ENCODE data around the gene NR6A1. TPM values are rescaled to one million over a fixed set of nuclear protein-coding genes. Genes with fewer than 3 reads are reported as not detected.

NR6A1 gene
- total RNA-seq, 1 experiment from 2014 or later: 99.3 TPM

DNA sequence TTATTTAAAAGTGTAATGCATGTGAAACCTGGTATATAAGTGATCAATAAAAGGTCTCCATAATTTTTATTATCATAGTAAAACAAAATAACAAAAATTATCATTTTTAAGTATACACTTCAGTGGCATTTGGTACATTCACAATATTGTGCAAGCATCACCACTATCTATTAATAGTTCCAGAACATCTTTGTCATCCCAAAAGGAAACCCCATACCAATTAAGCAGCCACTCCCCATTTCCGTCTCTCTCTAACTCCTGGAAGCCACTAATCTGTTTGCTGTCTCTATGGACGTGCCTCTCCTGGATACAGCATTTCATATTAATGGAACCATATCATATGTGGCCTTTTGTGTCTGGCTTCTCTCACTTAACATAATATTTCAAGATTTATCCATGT lies 13.4 kb upstream of the NR6A1 start:
- Mint-ChIP-seq H3K9me3 (no peaks in the 10 kb centered on the region), H3K27me3 (ENCODE audit: low read depth) (no peaks in the 10 kb centered on the region), H3K4me1 (peaks cover 5 to 16% of the 10 kb centered on the region in 2 experiments), H3K4me3 (no peak overlapping the region), H3K36me3 (ENCODE audit: insufficient read depth in 1 of 3, low read depth in 3 of 3) (no peaks in the 10 kb centered on the region), H3K27ac (no peak overlapping the region)
- Histone ChIP-seq H2BK5ac (ENCODE audit: insufficient read length, low read length) (no peak overlapping the region), H3K9ac (ENCODE audit: extremely low read depth, insufficient read length, low read length) (no peak overlapping the region), H2BK12ac (ENCODE audit: insufficient read length, low read depth, low read length) (no peak overlapping the region), H3K23me2 (ENCODE audit: insufficient read length, low read depth, low read length, poor library complexity, severe bottlenecking) (no peaks in the 10 kb centered on the region), H3K79me1 (ENCODE audit: insufficient read depth, low read depth, low read length, poor library complexity, severe bottlenecking) (no peaks in the 10 kb centered on the region), H3K4me2 (ENCODE audit: insufficient read depth, insufficient read length, low read length) (no peak overlapping the region), H3K14ac (ENCODE audit: insufficient read depth, low read length) (no peak overlapping the region), H3K27me3 (ENCODE audit: insufficient read depth, low read length) (no peaks in the 10 kb centered on the region), H3K4me1 (ENCODE audit: insufficient read depth, low read length) (peaks cover 5% of the 10 kb centered on the region; the same call in 1 of the 2 replicates), H2BK120ac (ENCODE audit: low read depth, low read length, poor library complexity, severe bottlenecking) (no peak overlapping the region), H3K9me3 (ENCODE audit: control insufficient read depth, low read depth, low read length) (no peaks in the 10 kb centered on the region), H3K56ac (ENCODE audit: insufficient read length, low read depth, low read length) (no peak overlapping the region), H4K91ac (ENCODE audit: insufficient read length, low read depth, low read length) (no peak overlapping the region), H3K27ac (ENCODE audit: insufficient read length, low read depth, low read length) (no peak overlapping the region), H3K79me2 (ENCODE audit: insufficient read depth, low read length) (no peaks in the 10 kb centered on the region), H4K5ac (ENCODE audit: insufficient read length, low read depth, low read length) (no peak overlapping the region), H2BK15ac (ENCODE audit: low read depth, low read length) (no peak overlapping the region), H3T11ph (ENCODE audit: low read length) (no peak overlapping the region), H4K20me1 (ENCODE audit: control insufficient read depth, insufficient read depth, insufficient read length) (no peaks in the 10 kb centered on the region), H3K23ac (ENCODE audit: insufficient read length, low read depth, low read length) (no peak overlapping the region), H3K4ac (ENCODE audit: low read depth, low read length) (no peak overlapping the region), H2BK20ac (ENCODE audit: low read depth, low read length, poor library complexity, severe bottlenecking) (no peak overlapping the region), H3K18ac (ENCODE audit: insufficient read length, low read depth, low read length) (no peak overlapping the region), H2AK5ac (ENCODE audit: insufficient read length, low read length) (no peak overlapping the region), H2AFZ (ENCODE audit: low read length) (no peak overlapping the region), H4K8ac (replicated peaks; ENCODE audit: insufficient read length, low read depth, low read length) (no peak overlapping the region)
- TF ChIP-seq, protein P1, sequence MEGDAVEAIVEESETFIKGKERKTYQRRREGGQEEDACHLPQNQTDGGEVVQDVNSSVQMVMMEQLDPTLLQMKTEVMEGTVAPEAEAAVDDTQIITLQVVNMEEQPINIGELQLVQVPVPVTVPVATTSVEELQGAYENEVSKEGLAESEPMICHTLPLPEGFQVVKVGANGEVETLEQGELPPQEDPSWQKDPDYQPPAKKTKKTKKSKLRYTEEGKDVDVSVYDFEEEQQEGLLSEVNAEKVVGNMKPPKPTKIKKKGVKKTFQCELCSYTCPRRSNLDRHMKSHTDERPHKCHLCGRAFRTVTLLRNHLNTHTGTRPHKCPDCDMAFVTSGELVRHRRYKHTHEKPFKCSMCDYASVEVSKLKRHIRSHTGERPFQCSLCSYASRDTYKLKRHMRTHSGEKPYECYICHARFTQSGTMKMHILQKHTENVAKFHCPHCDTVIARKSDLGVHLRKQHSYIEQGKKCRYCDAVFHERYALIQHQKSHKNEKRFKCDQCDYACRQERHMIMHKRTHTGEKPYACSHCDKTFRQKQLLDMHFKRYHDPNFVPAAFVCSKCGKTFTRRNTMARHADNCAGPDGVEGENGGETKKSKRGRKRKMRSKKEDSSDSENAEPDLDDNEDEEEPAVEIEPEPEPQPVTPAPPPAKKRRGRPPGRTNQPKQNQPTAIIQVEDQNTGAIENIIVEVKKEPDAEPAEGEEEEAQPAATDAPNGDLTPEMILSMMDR (conservative IDR thresholded peaks at IDR 0.05): no peak
- WGBS (ENCODE audit: extremely low coverage, insufficient read length, low lambda C conversion rate): no CpG with 5 or more reads among the region's 2 CpGs
- DNase-seq: no peak

Data from H9 (cell line).